Esophagus muscularis mucosa (tissue), 4 donors: ENCODE results near the gene TLCD2. TPM values are rescaled to one million over a fixed set of nuclear protein-coding genes. Genes with fewer than 3 reads are reported as not detected.
"Not testable (repeated sequence)": the region's sequence is repeated elsewhere in the genome, so short reads cannot be mapped to it uniquely, and the experiment has no call there.

Experiments used
- DNase-seq: peaks from one replicate; pipeline ENCODE4 v3.0.0-alpha.2; 2017; ENCODE audit errors: extremely low spot score
- H3K27ac ChIP-seq, 4 donors: fragments of 200-600 bp; sonication (generic); replicated peaks in 1 of 4; 1 replicate in 3 of 4; 2 replicates in 1 of 4; pipeline ENCODE4 v1.5.1; 2016 to 2019; ENCODE audit warnings: mild to moderate bottlenecking in 1 of 4
- H3K27me3 ChIP-seq, 4 donors: fragments of 200-600 bp; sonication (generic); one replicate each; pipeline versions ENCODE4 v1.5.1 to v1.6.0; 2016 to 2019
- H3K36me3 ChIP-seq, 4 donors: fragments of 200-600 bp; sonication (generic); one replicate each; pipeline ENCODE4 v1.5.1; 2016 to 2019
- H3K4me1 ChIP-seq, 4 donors: fragments of 200-600 bp; sonication (generic); one replicate each; pipeline ENCODE4 v1.5.1; 2016 to 2019
- H3K4me3 ChIP-seq, 4 donors: fragments of 200-600 bp; sonication (generic); 1 replicate in 2 of 4; 2 replicates in 2 of 4; pipeline ENCODE4 v1.5.1; 2016 to 2019; ENCODE audit warnings: mild to moderate bottlenecking in 4 of 4, moderate library complexity in 1 of 4
- H3K9me3 ChIP-seq, 4 donors: fragments of 200-600 bp; sonication (generic); 1 replicate in 3 of 4; 2 replicates in 1 of 4; pipeline ENCODE4 v1.5.1; 2016 to 2019
- EP300 ChIP-seq: sonication (generic); formaldehyde crosslinking; IDR thresholded peaks from one replicate; pipeline ENCODE4 v1.6.1; 2017; ENCODE audit warnings: antibody characterized with exemption
- POLR2A ChIP-seq: fragments of 450-650 bp; IDR thresholded peaks from one replicate; pipeline ENCODE4 v1.6.1; 2017; ENCODE audit warnings: antibody characterized with exemption, moderate library complexity, mild to moderate bottlenecking, low read depth
- POLR2AphosphoS5 ChIP-seq, 2 donors: sonication (generic); formaldehyde crosslinking; IDR thresholded peaks; one replicate each; pipeline ENCODE4 v1.6.1; 2017; ENCODE audit warnings: antibody characterized with exemption in 2 of 2
- WGBS: methylation state at CpG from one replicate; pipeline ENCODE4 v1.1.5; 2018; 5-methylcytosine and 5-hydroxymethylcytosine counted together
- intact Hi-C: fragments of 100-400 bp; cut with DNase I; formaldehyde crosslinking; loops from one replicate; pipeline ENCODE4 v1.15.1; 2023
- total RNA-seq, 4 donors: library from RNA; depleted of rRNA; stranded (reverse); fragments of >200 nt; gene quantifications; one replicate each; pipeline versions ENCODE4 v1.1.0 to v1.2.1, GENCODE V29; 2016
- TF ChIP-seq, protein P1 (sequence below), 3 experiments: fragments of 200-600 bp in 2 of 3; fragments of 450-650 bp in 1 of 3; sonication (generic) in 2 of 3; IDR thresholded peaks; one replicate each; pipeline ENCODE4 v1.5.1; 2017 to 2019; ENCODE audit warnings: antibody characterized with exemption in 3 of 3, mild to moderate bottlenecking in 2 of 3, moderate library complexity in 1 of 3

TLCD2 gene
- total RNA-seq, 4 donors from 2014 or later = 4.6 to 7.7 (median 5.5) TPM

DNA sequence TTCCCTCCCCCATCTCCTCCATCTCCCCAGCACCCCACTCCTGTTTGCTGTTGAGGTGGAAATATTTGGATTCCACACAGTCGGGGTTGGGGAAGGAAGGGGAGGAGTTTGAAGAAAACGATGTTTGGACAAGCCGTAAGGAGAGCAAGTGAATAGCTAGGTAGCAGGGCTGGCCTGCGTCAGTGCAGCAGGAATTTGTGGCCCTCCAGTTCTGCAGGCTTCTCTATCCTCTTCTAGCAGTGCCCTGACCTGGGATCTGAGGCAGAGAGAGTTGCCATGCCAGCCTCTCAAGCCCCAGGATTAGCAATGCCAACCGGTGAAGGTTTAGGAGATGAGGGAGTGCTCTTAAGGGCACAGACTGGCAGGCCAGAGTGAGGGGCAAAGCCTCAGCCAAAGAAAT is 12.5 kb downstream of the TLCD2 start:
- 44% methylated on average over 5 of the region's 5 CpGs for WGBS
- Histone ChIP-seq H3K27me3 (no peaks in the 10 kb centered on the region), H3K4me3 (no peak overlapping the region), H3K27ac (no peak overlapping the region), H3K4me1 (no peaks in the 10 kb centered on the region), H3K9me3 (no peaks in the 10 kb centered on the region), H3K36me3 (no peaks in the 10 kb centered on the region)
- TF ChIP-seq, protein P1, sequence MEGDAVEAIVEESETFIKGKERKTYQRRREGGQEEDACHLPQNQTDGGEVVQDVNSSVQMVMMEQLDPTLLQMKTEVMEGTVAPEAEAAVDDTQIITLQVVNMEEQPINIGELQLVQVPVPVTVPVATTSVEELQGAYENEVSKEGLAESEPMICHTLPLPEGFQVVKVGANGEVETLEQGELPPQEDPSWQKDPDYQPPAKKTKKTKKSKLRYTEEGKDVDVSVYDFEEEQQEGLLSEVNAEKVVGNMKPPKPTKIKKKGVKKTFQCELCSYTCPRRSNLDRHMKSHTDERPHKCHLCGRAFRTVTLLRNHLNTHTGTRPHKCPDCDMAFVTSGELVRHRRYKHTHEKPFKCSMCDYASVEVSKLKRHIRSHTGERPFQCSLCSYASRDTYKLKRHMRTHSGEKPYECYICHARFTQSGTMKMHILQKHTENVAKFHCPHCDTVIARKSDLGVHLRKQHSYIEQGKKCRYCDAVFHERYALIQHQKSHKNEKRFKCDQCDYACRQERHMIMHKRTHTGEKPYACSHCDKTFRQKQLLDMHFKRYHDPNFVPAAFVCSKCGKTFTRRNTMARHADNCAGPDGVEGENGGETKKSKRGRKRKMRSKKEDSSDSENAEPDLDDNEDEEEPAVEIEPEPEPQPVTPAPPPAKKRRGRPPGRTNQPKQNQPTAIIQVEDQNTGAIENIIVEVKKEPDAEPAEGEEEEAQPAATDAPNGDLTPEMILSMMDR (IDR thresholded peaks at IDR 0.05) = no peak
- intact Hi-C loops = no loop called here
- no peak for DNase-seq

DNA sequence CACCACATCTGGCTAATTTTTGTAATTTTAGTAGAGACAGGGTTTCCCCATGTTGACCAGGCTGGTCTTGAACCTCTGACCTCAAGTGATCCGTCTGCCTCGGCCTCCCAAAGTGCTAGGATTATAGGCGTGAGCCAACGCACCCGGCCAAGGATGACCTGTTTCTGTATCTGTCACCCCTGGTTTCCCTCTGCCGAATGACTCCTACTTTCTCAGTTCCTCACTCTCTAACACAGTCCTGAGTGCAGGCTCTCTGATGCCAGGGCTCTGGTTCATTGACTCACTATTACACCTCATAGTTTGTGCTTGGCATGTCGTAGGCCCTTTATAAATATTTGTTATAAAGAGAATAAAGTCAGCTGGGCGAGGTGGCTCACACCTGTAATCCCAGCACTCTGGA is 14.8 kb downstream of the TLCD2 start:
- DNase-seq = no peak
- TF ChIP-seq POLR2AphosphoS5 (IDR thresholded peaks at IDR 0.05) (no peak), POLR2A (no peak), EP300 (no peak)
- TF ChIP-seq, protein P1 (IDR thresholded peaks at IDR 0.05) = no peak
- H3K4me1 ChIP-seq = no peaks in the 10 kb centered on the region
- 83% methylated on average over 8 of the region's 8 CpGs for WGBS
- no peaks in the 10 kb centered on the region for H3K9me3 ChIP-seq
- H3K4me3 ChIP-seq = no peak overlapping the region
- no peaks in the 10 kb centered on the region for H3K36me3 ChIP-seq
- intact Hi-C loops = no loop called here
- no peaks in the 10 kb centered on the region for H3K27me3 ChIP-seq
- H3K27ac ChIP-seq = no peak overlapping the region

DNA sequence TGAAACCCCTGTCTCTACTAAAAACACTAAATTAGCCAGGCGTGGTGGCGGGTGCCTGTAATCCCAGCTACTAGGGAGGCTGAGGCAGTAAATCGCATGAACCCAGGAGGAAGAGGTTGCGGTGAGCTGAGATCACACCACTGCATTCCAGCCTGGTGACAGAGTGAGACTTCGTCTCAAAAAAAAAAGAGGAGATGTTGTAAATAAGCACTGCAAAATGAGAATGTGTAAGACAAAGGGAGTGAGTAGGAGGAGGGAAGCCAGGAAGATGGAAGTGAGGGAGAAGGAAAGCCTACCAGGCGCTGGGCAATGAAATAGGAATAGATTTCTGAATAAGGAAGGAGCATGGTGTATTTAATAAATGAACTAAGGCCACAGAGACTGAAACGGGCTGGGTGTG is 16.8 kb downstream of the TLCD2 start:
- no peak overlapping the region for H3K4me3 ChIP-seq
- TF ChIP-seq POLR2A (no peak), EP300 (no peak), POLR2AphosphoS5 (IDR thresholded peaks at IDR 0.05) (no peak)
- TF ChIP-seq, protein P1 (IDR thresholded peaks at IDR 0.05) = no peak
- H3K9me3 ChIP-seq = no peaks in the 10 kb centered on the region
- H3K27ac ChIP-seq = no peak overlapping the region
- 78% methylated on average over 7 of the region's 7 CpGs for WGBS
- intact Hi-C loops = no loop called here
- no peaks in the 10 kb centered on the region for H3K27me3 ChIP-seq
- no peak for DNase-seq
- no peaks in the 10 kb centered on the region for H3K4me1 ChIP-seq
- H3K36me3 ChIP-seq = no peaks in the 10 kb centered on the region

DNA sequence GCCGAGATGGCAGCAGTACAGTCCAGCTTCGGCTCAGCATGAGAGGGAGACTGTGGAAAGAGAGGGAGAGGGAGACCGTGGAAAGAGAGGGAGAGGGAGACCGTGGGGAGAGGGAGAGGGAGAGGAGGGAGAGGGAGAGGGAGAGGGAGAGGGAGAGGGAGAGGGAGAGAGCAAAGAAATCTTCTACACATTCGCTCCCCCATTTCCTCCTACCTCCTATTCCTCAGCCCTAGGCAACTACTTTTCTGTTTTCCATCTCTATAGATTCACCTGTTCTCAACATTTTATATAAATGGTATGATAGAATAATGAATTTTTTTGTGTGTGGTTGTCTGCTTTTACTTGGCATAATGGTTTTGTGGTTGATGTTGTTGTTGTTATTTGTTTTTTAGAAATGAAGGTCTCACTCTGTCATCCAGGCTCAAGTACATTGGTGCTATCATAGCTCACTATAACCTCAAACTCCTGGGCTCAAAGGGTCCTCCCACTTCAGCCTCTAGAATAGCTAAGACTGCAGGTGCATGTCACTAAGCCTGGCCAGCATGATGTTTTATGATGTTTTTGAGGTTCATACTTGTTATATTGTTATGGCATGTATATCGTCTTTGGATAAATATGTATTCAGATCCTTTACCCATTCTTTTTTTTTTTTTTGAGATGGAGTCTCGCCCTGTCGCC is 19.5 kb downstream of the TLCD2 start:
- no peak overlapping the region for H3K4me3 ChIP-seq
- intact Hi-C loops = no loop called here
- H3K9me3 ChIP-seq = no peaks in the 10 kb centered on the region
- no peak for TF ChIP-seq POLR2AphosphoS5 (IDR thresholded peaks at IDR 0.05)
- TF ChIP-seq EP300 = no peak
- no peak for TF ChIP-seq POLR2A
- TF ChIP-seq, protein P1 (IDR thresholded peaks at IDR 0.05) = no peak
- DNase-seq = no peak
- no peaks in the 10 kb centered on the region for H3K36me3 ChIP-seq
- H3K4me1 ChIP-seq = no peaks in the 10 kb centered on the region
- H3K27me3 ChIP-seq = no peaks in the 10 kb centered on the region
- H3K27ac ChIP-seq = no peak overlapping the region
- WGBS = 75% methylated on average over 8 of the region's 8 CpGs

DNA sequence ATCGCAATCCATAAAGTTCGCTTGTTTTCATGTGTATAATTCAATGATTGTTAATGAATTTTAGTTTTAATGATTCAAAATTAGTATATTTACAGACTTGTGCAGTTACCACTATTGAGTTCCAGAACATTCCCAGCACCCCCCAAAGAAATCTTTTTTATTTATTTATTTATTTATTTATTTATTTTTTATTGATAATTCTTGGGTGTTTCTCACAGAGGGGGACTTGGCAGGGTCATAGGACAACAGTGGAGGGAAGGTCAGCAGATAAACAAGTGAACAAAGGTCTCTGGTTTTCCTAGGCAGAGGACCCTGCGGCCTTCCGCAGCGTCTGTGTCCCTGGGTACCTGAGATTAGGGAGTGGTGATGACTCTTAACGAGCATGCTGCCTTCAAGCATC is 21.8 kb downstream of the TLCD2 start:
- H3K27ac ChIP-seq, H3K36me3 ChIP-seq, H3K9me3 ChIP-seq, intact Hi-C loops, H3K27me3 ChIP-seq, DNase-seq, H3K4me3 ChIP-seq: not testable (repeated sequence)
- peaks cover 11 to 13% (median 12%) of the 10 kb centered on the region in 4 donors for H3K4me1 ChIP-seq
- WGBS = 70% methylated on average over 5 of the region's 6 CpGs
